Measurements from ENCODE around the gene FZR1. TPM values are rescaled to one million over a fixed set of nuclear protein-coding genes. Genes with fewer than 3 reads are reported as not detected.
A peak's percentile ranks its signal among the peaks of the same experiment; 100 is the strongest.

The FZR1 gene
- total and polyA plus RNA-seq, 9 of the 15 experiments (the other 6 are each of a cell fraction or from before 2014, with no cell fraction given), result 0.18 to 48.0 (median 22.2) TPM

DNA sequence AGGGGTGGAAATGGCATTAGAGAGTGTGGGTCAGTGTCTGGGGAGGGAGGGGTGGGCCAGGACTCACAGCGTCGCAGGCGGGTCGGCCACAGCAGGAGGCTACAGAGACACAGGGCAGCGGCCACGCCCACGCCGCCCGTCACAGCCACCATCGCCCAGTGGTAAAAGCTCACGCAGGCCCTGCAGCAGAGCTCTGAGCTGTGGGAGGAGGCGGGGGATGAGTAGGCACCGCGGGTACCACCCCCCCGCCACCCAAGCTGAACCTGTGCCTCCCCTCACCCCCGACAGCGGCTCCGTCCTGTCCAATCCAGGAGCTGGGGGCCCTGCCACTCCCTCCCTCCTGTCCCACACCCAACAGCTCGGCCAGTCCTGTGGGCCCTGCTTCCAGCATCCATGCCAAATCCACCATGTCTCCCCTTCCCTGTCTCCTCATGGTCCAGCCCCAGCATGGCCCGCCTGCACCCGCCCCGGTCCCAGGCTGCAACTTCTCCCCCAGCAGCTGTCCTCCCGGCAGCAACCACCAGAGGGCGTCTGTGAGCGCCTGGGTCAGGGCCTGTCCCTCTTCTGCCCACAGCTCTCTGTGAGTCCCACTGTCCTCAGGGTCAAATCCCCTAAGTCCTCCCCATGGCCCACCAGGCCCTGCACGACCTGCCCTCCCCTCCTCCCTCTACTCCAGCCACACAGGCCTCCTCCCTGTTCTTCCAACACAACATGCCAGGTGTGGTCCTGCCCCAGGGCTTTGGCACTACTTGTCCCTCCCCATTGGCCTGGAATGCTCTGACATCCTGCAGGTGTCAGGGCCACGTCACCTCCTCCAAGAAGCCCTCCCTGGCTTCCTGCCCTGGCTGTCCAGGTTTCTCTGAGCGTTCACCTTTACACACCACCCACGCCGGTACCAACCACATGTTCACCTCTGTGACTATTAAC, 38.9 kb downstream of the FZR1 start (continued):
- TF ChIP-seq ZFP36 (IDR thresholded peaks at IDR 0.05; ENCODE audit: low read depth, low read length, partially characterized antibody) (peak; percentile 98), CC2D1A (IDR thresholded peaks at IDR 0.05) (peak; percentile 69), TEAD1 (CRISPR knock-in tag; IDR thresholded peaks at IDR 0.05) (no peak), ZNF436 (CRISPR knock-in tag; IDR thresholded peaks at IDR 0.05) (peak; percentile 85), HOMEZ (CRISPR knock-in tag; IDR thresholded peaks at IDR 0.05) (no peak), ZNF507 (tag; conservative IDR thresholded peaks at IDR 0.05) (no peak), CREB1 (IDR thresholded peaks at IDR 0.05) (no peak), CREB1 (CRISPR knock-in tag; IDR thresholded peaks at IDR 0.05) (no peak; the same call in 1 of the 2 replicates), TARDBP (IDR thresholded peaks at IDR 0.05) (no peak), SP1 (CRISPR knock-in tag; IDR thresholded peaks at IDR 0.05) (peak; percentile 44; the same call in 1 of the 2 replicates), ZNF445 (CRISPR knock-in tag; IDR thresholded peaks at IDR 0.05; ENCODE audit: low read depth) (no peak), BMI1 (IDR thresholded peaks at IDR 0.05; ENCODE audit: low read length) (no peak), SMARCA4 (IDR thresholded peaks at IDR 0.05) (no peak), EP300 (IDR thresholded peaks at IDR 0.05; ENCODE audit: low read length) (no peak), JUN (IDR thresholded peaks at IDR 0.05; ENCODE audit: borderline replicate concordance, low read depth, low read length) (no peak), JUN (CRISPR knock-in tag; IDR thresholded peaks at IDR 0.05; ENCODE audit: borderline replicate concordance) (no peak), HDAC3 (IDR thresholded peaks at IDR 0.05; ENCODE audit: borderline replicate concordance, partially characterized antibody) (no peak), CAMTA2 (CRISPR knock-in tag; conservative IDR thresholded peaks at IDR 0.05) (no peak), SRSF9 (IDR thresholded peaks at IDR 0.05; ENCODE audit: borderline replicate concordance, low read depth, low read length) (no peak)
- TF ChIP-seq, protein P1, sequence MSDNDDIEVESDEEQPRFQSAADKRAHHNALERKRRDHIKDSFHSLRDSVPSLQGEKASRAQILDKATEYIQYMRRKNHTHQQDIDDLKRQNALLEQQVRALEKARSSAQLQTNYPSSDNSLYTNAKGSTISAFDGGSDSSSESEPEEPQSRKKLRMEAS (CRISPR knock-in tag; IDR thresholded peaks at IDR 0.05), result no peak
- TF ChIP-seq, protein P2, sequence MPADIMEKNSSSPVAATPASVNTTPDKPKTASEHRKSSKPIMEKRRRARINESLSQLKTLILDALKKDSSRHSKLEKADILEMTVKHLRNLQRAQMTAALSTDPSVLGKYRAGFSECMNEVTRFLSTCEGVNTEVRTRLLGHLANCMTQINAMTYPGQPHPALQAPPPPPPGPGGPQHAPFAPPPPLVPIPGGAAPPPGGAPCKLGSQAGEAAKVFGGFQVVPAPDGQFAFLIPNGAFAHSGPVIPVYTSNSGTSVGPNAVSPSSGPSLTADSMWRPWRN (IDR thresholded peaks at IDR 0.05; ENCODE audit: low read depth), result no peak
- TF ChIP-seq, protein P3, sequence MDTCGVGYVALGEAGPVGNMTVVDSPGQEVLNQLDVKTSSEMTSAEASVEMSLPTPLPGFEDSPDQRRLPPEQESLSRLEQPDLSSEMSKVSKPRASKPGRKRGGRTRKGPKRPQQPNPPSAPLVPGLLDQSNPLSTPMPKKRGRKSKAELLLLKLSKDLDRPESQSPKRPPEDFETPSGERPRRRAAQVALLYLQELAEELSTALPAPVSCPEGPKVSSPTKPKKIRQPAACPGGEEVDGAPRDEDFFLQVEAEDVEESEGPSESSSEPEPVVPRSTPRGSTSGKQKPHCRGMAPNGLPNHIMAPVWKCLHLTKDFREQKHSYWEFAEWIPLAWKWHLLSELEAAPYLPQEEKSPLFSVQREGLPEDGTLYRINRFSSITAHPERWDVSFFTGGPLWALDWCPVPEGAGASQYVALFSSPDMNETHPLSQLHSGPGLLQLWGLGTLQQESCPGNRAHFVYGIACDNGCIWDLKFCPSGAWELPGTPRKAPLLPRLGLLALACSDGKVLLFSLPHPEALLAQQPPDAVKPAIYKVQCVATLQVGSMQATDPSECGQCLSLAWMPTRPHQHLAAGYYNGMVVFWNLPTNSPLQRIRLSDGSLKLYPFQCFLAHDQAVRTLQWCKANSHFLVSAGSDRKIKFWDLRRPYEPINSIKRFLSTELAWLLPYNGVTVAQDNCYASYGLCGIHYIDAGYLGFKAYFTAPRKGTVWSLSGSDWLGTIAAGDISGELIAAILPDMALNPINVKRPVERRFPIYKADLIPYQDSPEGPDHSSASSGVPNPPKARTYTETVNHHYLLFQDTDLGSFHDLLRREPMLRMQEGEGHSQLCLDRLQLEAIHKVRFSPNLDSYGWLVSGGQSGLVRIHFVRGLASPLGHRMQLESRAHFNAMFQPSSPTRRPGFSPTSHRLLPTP (IDR thresholded peaks at IDR 0.05; ENCODE audit: borderline replicate concordance, extremely low read depth, insufficient read length), result no peak
- TF ChIP-seq, protein P4, sequence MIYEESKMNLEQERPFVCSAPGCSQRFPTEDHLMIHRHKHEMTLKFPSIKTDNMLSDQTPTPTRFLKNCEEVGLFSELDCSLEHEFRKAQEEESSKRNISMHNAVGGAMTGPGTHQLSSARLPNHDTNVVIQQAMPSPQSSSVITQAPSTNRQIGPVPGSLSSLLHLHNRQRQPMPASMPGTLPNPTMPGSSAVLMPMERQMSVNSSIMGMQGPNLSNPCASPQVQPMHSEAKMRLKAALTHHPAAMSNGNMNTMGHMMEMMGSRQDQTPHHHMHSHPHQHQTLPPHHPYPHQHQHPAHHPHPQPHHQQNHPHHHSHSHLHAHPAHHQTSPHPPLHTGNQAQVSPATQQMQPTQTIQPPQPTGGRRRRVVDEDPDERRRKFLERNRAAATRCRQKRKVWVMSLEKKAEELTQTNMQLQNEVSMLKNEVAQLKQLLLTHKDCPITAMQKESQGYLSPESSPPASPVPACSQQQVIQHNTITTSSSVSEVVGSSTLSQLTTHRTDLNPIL (CRISPR knock-in tag; IDR thresholded peaks at IDR 0.05), result no peak
